ENCODE measurements around the gene MAP1LC3A. TPM values are rescaled to one million over a fixed set of nuclear protein-coding genes. Genes with fewer than 3 reads are reported as not detected.

The MAP1LC3A gene
- total and polyA plus RNA-seq, 2 donors (not counting 3 experiments of a cell fraction or from before 2014, with no cell fraction given), result 32.1 to 39.8 TPM

GRCh38 chr20:34578025-34578424, 19.5 kb downstream of the MAP1LC3A start:
- no peak overlapping the region for H3K9ac ChIP-seq (replicated peaks; ENCODE audit: extremely low read depth, insufficient read depth, low read length)
- TF ChIP-seq JUN (IDR thresholded peaks at IDR 0.05; ENCODE audit: borderline replicate concordance, insufficient read depth, insufficient read length, low read depth), result no peak
- TF ChIP-seq FOS (IDR thresholded peaks at IDR 0.05; ENCODE audit: borderline replicate concordance, insufficient read depth, low read length), result no peak
- TF ChIP-seq, protein P1, sequence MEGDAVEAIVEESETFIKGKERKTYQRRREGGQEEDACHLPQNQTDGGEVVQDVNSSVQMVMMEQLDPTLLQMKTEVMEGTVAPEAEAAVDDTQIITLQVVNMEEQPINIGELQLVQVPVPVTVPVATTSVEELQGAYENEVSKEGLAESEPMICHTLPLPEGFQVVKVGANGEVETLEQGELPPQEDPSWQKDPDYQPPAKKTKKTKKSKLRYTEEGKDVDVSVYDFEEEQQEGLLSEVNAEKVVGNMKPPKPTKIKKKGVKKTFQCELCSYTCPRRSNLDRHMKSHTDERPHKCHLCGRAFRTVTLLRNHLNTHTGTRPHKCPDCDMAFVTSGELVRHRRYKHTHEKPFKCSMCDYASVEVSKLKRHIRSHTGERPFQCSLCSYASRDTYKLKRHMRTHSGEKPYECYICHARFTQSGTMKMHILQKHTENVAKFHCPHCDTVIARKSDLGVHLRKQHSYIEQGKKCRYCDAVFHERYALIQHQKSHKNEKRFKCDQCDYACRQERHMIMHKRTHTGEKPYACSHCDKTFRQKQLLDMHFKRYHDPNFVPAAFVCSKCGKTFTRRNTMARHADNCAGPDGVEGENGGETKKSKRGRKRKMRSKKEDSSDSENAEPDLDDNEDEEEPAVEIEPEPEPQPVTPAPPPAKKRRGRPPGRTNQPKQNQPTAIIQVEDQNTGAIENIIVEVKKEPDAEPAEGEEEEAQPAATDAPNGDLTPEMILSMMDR (IDR thresholded peaks at IDR 0.05; ENCODE audit: extremely low read depth in 1 of 2, insufficient read depth in 1 of 2, low read depth in 1 of 2, low read length in 2 of 2), result no peak
- no peak for TF ChIP-seq EZH2 (IDR thresholded peaks at IDR 0.05; ENCODE audit: borderline replicate concordance, low read depth, low read length, severe bottlenecking)
- TF ChIP-seq MAX (IDR thresholded peaks at IDR 0.05; ENCODE audit: insufficient read depth, insufficient read length), result no peak
- TF ChIP-seq POLR2AphosphoS5 (IDR thresholded peaks at IDR 0.05; ENCODE audit: insufficient read depth, low read depth, low read length), result no peak
- no peak for TF ChIP-seq GATA2 (IDR thresholded peaks at IDR 0.05; ENCODE audit: insufficient read depth, insufficient read length, low read depth, low read length)
- no peak for TF ChIP-seq MYC (IDR thresholded peaks at IDR 0.05; ENCODE audit: low read depth, low read length)
- no peak for TF ChIP-seq POLR2A (IDR thresholded peaks at IDR 0.05; ENCODE audit: low read depth, low read length)
- H4K20me1 ChIP-seq (replicated peaks; ENCODE audit: control insufficient read depth, extremely low read depth, insufficient read depth, low read length), result no peaks in the 10 kb centered on the region
- no peak overlapping the region for H3K27ac ChIP-seq (ENCODE audit: insufficient read depth, low read depth, low read length)
- intact Hi-C loops (cut with micrococcal nuclease), result no loop called here
- FAIRE-seq, result no peak
- peaks cover 13% of the 10 kb centered on the region for H3K4me1 ChIP-seq (ENCODE audit: control insufficient read depth, extremely low read depth, insufficient read depth, low read length)
- CTCF ChIA-PET, result interaction anchor here (1.5 to 6.1 kb wide), 6 partner anchors 16 to 265 kb away, joined by 6 to 92 read pairs (median 10); partner anchors contain the start of gene TP53INP2
- H3K36me3 ChIP-seq (ENCODE audit: control insufficient read depth in 2 of 2, extremely low read depth in 1 of 2, insufficient read depth in 2 of 2, low read length in 2 of 2), result peaks cover 0 to 1% of the 10 kb centered on the region in 2 experiments
- H3K4me2 ChIP-seq (ENCODE audit: insufficient read depth, low read length), result no peak overlapping the region
- dilution Hi-C loops (cut with MboI; ENCODE audit: extremely low pct_ligation_motif_present, low sequenced_read_pairs), result no loop called here
- no peaks in the 10 kb centered on the region for H3K79me2 ChIP-seq (ENCODE audit: control insufficient read depth, insufficient read depth, low read length)
- H3K27me3 ChIP-seq (ENCODE audit: control insufficient read depth in 2 of 2, insufficient read depth in 2 of 2, low read length in 2 of 2), result no peaks in the 10 kb centered on the region
- no peak overlapping the region for H2AFZ ChIP-seq (ENCODE audit: low read depth, low read length)
- no peak for DNase-seq (ENCODE audit: low read depth, low spot score)
- H3K9me3 ChIP-seq (replicated peaks; ENCODE audit: control insufficient read depth, insufficient read depth, low read length), result no peaks in the 10 kb centered on the region
- no TSS peak for BruUV-seq (replicated peaks)
- no peaks in the 10 kb centered on the region for H3K9me1 ChIP-seq (replicated peaks; ENCODE audit: control insufficient read depth, extremely low read depth, insufficient read depth, low read length)
- no peak overlapping the region for H3K4me3 ChIP-seq (replicated peaks in 1 of 3; ENCODE audit: insufficient read depth in 1 of 3, low read depth in 1 of 3, low read length in 3 of 3)
- POLR2A ChIA-PET, result no interaction called here

Data from endothelial cell of umbilical vein (primary cell).